ENCODE data around the gene ATP5ME. TPM values are rescaled to one million over a fixed set of nuclear protein-coding genes. Genes with fewer than 3 reads are reported as not detected.
"Not testable (repeated sequence)": the region's sequence is repeated elsewhere in the genome, so short reads cannot be mapped to it uniquely, and the experiment has no call there.

The ATP5ME gene
- total RNA-seq, 1 donor: 47.7 TPM

DNA sequence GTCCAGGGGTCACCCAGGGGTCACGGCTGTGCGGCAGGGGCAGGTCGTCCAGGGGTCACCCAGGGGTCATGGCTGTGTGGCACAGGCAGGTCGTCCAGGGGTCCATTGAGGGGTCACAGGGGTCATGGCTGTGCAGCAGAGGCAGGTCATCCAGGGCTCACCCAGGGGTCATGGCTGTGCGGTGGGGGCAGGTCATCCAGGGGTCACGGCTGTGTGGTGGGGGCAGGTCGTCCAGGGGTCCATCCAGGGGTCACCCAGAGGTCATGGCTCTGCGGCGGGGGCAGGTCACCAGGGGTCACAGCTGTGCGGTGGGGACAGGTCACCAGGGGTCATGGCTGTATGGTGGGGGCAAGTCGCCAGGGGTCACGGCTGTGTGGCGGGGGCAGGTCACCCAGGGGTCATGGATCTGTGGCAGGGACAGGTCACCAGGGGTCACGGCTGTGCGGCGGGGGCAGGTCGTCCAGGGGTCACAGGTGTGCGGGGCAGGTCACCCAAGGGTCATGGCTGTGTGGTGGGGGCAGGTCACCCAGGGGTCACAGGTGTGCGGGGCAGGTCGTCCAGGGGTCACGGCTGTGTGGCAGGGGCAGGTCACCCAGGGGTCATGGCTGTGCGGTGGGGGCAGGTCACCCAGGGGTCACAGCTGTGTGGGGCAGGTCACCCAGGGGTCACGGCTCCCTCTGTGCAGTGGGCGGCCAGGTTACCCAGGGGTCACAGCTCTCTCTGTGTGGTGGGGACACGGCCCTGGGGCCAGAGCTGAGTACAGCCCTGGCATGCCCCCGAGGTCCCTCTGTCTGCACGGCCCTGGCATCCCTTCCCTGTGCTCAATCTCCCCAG, 16.0 kb downstream of the ATP5ME start:
- no peak for DNase-seq (ENCODE audit: low read depth in 2 of 3, low spot score in 2 of 3)

DNA sequence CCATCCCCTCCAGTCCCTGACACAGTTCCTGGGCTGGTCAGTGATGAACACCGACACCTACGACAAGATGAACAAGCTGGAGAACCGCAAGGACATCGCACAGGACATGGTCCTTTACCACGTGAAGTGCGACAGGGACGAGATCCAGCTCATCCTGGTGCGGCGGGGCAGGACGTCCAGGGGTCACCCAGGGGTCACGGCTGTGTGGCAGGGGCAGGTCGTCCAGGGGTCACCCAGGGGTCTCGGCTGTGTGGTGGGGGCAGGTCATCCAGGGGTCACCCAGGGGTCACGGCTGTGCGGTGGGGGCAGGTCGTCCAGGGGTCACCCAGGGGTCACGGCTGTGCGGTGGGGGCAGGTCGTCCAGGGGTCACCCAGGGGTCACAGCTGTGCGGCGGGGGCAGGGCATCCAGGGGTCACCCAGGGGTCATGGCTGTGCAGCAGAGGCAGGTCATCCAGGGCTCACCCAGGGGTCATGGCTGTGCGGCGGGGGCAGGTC, 16.7 kb downstream of the ATP5ME start:
- no peak for DNase-seq (ENCODE audit: low read depth in 2 of 3, low spot score in 2 of 3)

DNA sequence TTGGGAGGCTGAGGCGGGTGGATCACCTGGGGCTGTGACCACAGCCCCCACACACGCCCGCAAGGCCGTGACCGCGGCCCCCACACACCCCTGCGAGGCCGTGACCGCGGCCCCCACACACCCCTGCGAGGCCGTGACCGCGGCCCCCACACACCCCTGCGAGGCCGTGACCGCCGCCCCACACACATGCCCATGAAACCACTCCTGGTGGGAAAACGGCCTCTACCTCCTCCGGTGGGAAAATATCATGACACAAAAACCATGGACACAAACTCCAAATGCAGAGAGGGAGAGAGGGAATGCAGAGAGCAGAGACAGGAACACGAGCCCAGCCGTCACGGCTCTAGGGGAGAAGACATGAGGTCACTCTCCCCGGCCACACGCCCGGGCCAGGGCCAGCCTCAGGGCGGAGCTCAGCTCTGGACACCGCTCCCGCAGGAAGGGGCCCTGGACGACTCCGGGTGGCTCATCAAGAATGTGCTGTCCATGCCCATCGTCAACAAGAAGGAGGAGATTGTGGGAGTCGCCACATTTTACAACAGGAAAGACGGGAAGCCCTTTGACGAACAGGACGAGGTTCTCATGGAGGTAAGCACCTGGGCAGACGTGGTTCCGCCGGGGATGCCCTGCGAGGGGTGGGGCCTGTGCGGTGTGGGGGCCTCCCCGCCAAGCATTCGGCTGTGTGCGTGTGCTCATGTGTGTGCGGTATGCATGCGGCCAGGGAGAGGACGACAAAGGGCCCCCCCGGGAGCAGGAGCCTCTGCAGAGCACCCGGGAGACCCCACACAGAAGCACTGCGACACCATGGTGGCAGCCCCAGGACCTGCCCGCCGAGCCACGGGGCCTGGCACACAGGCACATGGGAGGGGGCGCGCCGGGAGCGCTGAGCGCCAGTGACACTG, 17.4 kb downstream of the ATP5ME start:
- DNase-seq (ENCODE audit: low read depth in 2 of 3, low spot score in 2 of 3): no peak

DNA sequence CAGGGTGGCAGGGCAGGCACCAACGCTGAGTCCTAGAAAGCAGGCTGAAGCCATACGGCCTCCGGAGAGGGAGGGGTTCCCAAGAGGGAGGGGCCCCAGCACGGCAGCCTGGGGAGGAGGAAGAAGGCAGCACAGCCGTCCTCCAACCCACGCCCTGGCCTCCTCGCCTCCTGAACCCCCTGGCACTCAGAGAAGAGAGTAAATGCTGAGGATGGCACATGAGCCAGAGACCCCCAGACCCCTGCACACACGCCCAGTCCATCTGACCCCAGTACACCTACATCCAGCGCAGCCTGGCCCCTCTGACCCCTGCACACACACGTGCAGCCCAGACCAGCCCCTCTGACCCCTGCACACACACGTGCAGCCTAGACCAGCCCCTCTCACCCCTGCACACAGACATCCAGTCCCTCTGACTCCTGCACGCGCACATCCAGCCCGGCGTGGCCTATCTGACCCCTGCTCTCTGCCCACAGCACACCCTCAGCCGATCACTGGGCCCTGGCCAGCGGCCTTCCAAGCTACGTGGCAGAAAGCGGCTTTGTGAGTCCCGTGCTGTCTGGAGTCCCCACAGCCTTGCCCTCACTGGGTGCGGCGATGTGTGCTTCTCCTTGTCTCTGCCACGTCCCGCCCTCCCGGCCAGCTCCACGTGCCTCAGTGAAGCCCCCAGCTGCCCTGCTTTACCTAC, 18.5 kb downstream of the ATP5ME start:
- DNase-seq (ENCODE audit: low read depth in 2 of 3, low spot score in 2 of 3): no peak

DNA sequence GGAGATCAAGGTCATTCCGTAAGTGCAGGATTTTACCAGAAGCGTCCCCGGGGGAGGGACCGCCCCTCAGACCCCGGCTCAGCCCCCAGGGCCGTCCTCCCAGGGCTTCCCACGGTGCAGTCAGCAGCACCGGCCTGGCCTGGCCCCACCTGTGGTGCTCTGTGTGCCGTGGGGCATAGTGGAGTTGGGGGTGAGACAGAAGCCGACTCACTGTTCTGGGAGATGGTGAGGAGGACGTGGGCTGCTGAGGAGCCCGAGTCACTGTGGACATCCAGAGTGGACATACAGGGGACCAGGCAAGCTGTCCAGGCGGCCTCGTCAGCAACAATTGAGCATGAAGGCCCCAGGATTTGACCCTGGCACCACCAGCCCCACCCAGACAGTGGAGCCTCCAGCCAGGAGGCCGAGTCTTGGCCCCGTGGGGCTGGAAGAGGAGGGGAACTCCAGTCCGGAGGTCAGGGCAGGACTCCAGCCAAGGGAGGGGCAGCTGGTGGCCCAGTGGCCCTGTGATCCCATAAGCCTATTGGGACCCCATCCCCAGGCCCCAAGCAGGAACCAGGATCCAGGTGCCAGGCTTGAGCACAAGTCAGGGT, 19.1 kb downstream of the ATP5ME start:
- no peak for DNase-seq (ENCODE audit: low read depth in 2 of 3, low spot score in 2 of 3)

DNA sequence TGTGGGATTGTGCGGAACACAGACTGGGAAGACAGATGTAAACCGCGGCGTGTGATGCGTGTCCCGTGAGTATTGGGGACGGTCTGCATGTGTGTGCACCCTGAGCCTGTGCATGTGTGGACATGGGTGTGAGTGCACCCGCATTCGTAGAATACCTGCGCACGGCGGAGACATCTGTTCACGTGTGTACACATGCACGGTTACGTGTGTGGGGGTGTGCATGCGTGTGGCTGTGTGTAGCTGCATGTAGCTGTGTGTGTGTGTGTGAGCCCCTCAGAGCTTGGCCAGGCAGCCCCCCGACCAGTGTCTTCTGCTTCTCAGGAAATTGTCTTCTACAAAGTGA, 19.6 kb downstream of the ATP5ME start:
- DNase-seq (ENCODE audit: low read depth in 2 of 3, low spot score in 2 of 3): no peak

DNA sequence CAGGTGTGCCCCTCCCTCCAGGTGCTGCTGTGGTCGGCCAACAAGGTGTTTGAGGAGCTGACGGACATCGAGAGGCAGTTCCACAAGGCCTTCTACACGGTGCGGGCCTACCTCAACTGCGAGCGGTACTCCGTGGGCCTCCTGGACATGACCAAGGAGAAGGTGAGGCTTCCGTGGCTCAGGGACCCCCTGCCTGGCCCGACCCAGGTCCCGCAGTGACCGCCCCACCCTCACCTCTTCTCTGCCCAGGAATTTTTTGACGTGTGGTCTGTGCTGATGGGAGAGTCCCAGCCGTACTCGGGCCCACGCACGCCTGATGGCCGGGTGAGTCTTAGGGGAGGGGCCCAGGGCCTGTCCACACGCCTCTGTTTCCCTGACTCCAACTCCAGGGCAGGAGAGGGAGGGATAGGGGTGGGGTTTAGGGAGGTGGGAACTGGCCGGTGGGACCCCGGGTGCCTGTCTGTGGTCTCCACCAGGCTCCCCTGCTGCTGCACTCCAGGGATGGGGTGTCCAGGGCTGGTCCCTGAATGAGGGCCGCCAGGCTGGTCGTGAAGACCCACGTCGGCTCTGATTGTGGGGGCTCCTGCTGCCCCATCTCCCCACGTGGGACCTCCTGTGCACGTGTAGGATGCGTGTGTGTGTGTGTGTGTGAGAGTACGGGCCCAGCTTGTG, 20.1 kb downstream of the ATP5ME start:
- no peak for DNase-seq (ENCODE audit: low read depth in 2 of 3, low spot score in 2 of 3)

DNA sequence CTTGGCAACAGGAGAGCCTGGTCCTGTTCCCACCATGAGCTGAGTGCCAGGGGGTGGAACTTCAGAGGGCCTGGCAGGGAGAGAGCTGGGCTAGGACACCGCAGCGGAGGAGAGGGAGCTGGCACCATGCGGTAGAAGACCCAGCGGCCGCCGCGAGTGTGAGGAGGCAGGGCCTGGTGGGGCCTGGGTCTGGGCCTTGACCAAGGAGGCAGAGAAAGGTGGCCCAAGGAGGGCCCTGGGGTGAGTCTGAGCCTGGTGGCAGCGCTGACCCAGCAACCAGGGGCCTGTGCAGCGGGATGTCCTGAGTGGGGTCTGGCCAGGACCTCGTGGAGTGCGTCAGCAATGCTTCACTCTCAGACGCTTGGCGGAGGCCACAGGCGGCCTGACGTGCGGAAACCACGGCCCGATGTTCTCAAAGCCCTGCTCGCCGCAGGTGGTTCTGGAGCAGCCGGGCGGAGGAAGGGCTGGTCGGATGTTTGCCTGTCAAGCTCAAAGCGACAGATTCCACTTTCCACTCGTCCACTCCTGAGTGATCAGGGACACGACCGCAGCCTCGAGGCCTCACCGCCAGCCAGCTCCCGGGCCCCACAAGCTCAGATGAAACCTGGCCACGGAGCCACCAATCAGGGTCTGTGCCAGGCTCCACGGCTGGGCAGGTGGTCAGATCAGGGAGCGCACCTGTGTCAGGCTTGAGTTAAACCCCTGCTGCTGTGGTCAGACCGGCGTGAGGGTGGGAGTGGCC, 20.8 kb downstream of the ATP5ME start:
- DNase-seq (ENCODE audit: low read depth in 2 of 3, low spot score in 2 of 3): no peak

DNA sequence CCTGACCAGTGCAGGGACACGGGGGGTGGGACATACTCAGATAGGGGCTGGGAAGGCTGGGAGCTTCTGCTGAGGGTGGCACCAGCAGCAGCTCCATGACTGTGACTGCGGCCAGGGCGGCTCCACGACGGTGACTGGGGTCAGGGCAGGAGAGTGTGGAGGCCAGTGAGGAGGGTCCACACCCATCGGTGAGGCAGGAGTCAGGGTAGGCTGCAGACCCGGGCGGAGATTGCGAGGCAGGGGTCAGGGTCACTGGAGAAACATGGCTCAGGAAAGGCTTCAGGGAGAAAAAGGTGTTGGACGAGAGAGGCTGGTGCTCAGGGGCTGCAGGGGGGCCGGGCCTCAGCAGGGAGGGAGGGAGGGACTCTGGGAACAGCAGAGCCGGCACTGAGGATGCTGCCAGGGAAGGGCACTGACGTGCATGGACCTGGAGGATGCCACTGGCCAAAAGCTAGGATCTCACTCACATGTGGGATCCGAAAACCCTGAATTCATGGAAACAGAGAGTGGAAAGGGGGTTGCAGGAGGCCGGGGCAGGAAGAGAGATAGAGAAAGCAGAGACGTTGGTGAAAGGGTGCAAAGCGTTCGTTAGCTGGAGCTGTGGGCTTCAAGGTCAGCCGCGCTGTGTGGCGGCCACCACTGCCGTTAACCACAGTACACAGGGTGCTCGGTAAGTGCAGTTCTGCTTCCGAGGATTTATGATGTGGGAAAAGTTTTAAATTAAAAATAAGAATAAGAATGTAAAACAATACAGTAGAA, 22.0 kb downstream of the ATP5ME start:
- DNase-seq (ENCODE audit: low read depth in 2 of 3, low spot score in 2 of 3): no peak

DNA sequence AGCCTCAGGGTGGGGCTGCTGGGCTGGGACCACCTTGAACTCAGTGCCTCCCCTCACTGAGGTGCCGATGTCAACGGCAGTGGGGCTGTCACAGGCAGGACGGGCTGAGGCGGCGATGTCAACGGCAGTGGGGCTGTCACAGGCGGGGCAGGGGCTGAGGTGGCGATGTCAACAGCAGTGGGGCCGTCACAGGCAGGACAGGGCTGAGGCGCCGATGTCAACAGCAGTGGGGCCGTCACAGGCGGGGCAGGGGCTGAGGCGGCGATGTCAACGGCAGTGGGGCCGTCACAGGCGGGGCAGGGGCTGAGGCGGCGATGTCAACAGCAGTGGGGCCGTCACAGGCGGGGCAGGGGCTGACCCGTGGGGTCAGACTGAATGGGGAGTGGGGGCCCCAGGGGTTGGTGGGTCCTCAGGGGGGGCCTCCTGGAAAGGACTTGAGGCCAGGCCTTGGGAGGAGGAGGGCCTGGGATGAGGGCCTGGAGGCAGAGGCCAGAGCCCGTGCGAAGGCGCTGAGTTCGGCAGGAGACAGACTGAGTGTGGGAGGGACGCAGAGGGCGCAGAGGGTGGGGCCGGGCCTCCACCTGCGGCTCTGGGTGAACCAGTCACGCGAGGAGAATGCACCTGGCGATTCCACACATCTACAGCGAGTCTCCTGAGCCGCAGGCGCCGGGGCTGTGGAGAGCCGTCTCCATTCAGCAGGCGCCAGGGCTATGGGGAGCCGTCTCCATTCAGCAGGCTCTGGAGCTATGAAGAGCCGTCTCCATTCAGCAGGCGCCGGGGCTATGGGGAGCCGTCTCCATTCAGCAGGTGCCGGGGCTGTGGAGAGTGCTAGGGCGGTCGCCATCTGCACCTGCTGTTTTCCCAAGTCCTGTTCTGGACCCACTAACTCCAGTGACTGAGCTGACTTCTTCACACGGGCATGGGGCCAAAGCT, 22.9 kb downstream of the ATP5ME start:
- no peak for DNase-seq (ENCODE audit: low read depth in 2 of 3, low spot score in 2 of 3)

DNA sequence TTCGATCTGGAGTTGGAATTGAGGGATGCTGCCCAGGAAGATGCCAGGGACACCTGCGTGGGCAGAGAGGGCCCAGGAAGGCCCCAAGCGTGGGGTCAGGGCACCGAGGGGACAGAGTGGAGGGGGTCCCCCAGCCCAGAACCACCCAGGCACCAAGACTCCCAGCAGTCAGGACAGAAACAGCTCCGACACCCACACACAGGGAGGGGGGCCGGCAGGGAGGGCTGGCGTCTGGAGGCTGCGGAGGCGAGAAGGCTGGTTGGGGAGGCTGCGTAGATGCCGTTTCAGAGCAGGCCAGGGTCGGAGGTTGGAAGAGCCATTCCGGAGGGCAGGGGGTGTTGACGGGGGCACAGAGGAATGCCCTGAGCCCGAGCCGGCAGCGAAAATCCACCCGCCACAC, 23.6 kb downstream of the ATP5ME start:
- no peak for DNase-seq (ENCODE audit: low read depth in 2 of 3, low spot score in 2 of 3)

DNA sequence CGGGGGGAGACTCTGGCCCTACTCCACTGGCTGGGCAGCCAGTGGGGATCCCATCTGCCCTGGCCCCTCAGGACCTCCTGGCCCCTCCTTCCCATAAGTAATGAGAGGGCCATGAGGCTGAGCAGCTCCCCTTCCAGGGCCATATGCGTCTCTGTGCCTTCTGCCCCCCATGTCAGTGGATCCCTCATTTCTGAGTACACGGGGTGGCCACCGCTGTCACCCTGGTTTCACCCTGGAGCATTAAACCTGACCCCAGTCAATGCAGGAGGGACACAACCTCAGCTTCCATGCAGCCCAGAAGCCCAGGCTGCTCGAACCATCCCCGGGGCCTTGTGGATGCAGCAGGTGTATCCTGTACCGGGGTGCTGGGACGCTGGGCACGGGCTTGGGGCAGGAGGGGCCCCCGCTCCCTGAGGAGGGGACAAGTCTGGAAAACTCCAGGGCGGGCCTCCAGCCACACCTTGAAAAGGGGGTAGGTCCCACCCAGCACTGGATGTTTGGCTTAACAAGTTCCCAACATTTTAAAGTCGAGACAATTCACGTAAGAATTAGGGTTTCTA, 24.2 kb downstream of the ATP5ME start:
- no peak for DNase-seq (ENCODE audit: low read depth in 2 of 3, low spot score in 2 of 3)

DNA sequence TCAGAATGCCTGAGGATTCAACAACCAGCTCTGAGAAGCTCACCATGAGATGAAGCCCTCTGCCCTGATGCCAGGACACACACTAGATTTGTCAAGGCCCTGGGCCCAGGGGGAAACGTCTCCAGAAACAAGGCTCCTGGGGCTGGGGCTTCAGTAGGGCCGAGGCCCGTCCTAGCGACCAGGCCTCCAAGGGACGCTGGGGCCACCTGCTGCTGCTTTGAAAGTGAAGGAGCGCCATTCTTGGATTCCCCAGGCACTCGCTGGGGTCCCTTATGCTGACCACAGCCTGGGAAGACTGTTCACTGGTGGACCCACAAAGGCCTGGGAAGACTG, 24.8 kb downstream of the ATP5ME start:
- no peak for DNase-seq (ENCODE audit: low read depth in 2 of 3, low spot score in 2 of 3)

DNA sequence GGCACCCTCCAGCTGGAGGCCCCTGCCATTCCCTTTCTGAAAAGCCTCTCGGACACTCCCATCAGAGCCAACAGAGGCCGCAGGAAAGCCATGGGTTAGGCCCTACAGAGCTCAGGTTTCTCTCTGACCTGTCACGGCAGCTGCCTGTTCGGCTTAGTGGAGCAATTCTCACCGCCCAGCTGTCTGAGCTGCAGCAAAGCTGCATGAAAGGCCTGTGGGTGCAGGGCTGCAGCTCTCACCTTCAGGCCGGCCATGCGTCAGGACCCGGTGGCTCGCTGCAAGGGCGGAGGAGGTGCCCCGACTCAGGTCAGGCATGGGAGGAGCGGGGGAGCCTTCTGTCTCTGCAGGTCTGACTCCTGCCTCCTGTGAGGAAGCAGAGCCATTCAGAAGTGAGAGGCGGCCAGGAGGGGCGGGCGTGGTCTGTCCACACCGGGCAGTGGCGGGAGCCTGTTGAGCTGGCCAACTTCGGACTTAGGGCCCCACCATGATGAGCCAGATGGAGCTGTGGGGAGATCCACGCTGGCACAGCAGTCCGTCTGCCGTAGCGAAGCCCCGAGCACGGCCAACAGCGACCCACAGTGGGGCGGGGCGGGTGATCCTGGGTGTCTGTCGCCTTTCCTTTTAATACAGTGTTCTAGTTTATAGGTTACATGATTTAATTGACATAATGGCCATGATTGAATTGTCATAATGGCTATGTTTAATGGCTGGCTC, 25.3 kb downstream of the ATP5ME start:
- DNase-seq (ENCODE audit: low read depth in 2 of 3, low spot score in 2 of 3): no peak

DNA sequence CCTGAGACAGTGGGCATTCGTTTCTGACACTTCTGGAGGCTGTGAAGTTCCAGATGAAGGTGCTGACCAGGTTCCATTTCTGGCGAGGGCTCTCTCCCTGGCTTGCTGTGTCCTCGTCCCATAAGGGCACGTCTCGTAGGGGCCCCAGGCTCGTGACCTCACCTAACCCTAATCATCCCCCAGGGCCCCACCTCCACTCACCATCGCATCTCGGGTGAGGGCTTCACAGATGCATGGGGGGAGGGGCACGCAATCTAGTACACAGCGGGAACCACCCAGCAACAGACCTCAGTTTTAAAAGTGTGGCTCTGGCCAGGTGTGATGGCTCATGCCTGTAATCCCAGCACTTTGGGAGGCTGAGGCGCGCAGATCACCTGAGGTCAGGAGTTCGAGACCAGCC, 26.6 kb downstream of the ATP5ME start:
- no peak for DNase-seq (ENCODE audit: low read depth in 2 of 3, low spot score in 2 of 3)

DNA sequence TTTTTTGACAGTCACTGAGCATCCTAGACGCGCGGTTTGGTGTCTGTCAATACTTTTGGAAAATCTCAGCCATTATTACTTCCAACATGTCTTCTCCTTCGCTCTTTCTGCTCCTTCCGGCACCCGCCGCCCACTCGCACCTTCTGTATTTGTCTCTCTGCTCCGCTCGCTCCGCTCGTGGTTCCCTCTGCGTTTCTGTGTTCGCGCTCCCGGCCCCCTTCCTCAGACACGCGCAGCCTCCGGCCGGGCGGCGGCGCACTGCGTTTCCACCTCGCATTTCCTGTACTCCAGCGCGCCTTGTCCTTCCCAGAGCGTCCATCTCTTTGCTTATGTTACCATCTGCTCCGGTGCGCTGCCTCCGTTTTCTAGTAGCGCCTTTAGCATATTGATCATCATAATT, 27.6 kb downstream of the ATP5ME start:
- no peak for DNase-seq (ENCODE audit: low read depth in 2 of 3, low spot score in 2 of 3)

DNA sequence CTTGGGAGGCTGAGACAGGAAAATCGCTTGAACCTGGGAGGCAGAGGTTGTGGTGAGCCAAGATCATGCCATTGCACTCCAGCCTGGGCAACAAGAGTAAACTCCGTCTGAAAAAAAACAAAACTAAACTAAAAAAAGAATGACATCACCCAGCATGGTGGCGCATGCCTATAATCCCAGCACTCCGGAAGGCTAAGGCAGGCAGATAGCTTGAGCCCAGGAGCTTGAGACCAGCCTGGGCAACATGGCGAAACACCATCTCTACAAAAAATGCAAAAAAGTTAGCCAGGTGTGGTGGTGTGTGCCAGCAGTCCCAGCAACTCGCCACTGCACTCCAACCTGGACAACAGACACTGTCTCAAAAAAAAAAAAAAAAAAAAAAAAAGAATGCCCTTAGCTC, 31.7 kb downstream of the ATP5ME start:
- DNase-seq (ENCODE audit: low read depth in 2 of 3, low spot score in 2 of 3): not testable (repeated sequence)
